ENCODE results near the gene TMEM132E. TPM values are rescaled to one million over a fixed set of nuclear protein-coding genes. Genes with fewer than 3 reads are reported as not detected.

TMEM132E gene
- total RNA-seq, 6 experiments from 2014 or later = 0.31 to 0.56 (median 0.43) TPM

GRCh38 chr17:34672176-34672785 is 92.9 kb downstream of the TMEM132E start:
- DNase-seq (peak in 1 of 3 donors; percentile 23), ATAC-seq (no peak)
- H3K27ac ChIP-seq = no peak overlapping the region
- H3K4me1 ChIP-seq = no peaks in the 10 kb centered on the region
- H3K9me3 ChIP-seq = no peaks in the 10 kb centered on the region
- TF ChIP-seq POLR2A (IDR thresholded peaks at IDR 0.05) (no peak), CTCF (IDR thresholded peaks at IDR 0.05) (no peak)
- no peak overlapping the region for H3K4me3 ChIP-seq
- H3K27me3 ChIP-seq = no peaks in the 10 kb centered on the region
- intact Hi-C loops (cut with DNase I) = no loop called here
- WGBS (ENCODE audit: insufficient coverage, low coverage, low lambda C conversion rate, missing lambda C conversion rate) = no CpG with 5 or more reads among the region's 3 CpGs
- H3K36me3 ChIP-seq = no peaks in the 10 kb centered on the region

- Histone ChIP-seq H3K4me1 (no peaks in the 10 kb centered on the region), H3K27ac (no peak overlapping the region), H3K9me3 (no peaks in the 10 kb centered on the region), H3K27me3 (no peaks in the 10 kb centered on the region), H3K4me3 (no peak overlapping the region), H3K36me3 (no peaks in the 10 kb centered on the region)
- TF ChIP-seq CTCF (IDR thresholded peaks at IDR 0.05) = no peak
- TF ChIP-seq POLR2A (IDR thresholded peaks at IDR 0.05) = no peak
- WGBS (ENCODE audit: insufficient coverage, low coverage, low lambda C conversion rate, missing lambda C conversion rate) = 50% methylated on average over 2 of the region's 2 CpGs
- DNase-seq = peak in 1 of 3 donors; percentile 25
- intact Hi-C loops (cut with DNase I) = no loop called here
- no peak for ATAC-seq
Observed at GRCh38 chr17:34673516-34673915, 94.1 kb downstream of the TMEM132E start.

GRCh38 chr17:34673995-34674890 is 94.9 kb downstream of the TMEM132E start:
- H3K9me3 ChIP-seq = no peaks in the 10 kb centered on the region
- intact Hi-C loops (cut with DNase I) = no loop called here
- no peak overlapping the region for H3K4me3 ChIP-seq
- WGBS (ENCODE audit: insufficient coverage, low coverage, low lambda C conversion rate, missing lambda C conversion rate) = 66% methylated on average over 7 of the region's 7 CpGs
- ATAC-seq (no peak), DNase-seq (no peak)
- TF ChIP-seq CTCF (IDR thresholded peaks at IDR 0.05) (no peak), POLR2A (IDR thresholded peaks at IDR 0.05) (no peak)
- H3K36me3 ChIP-seq = no peaks in the 10 kb centered on the region
- no peaks in the 10 kb centered on the region for H3K4me1 ChIP-seq
- no peaks in the 10 kb centered on the region for H3K27me3 ChIP-seq
- H3K27ac ChIP-seq = no peak overlapping the region

- intact Hi-C loops (cut with DNase I) = no loop called here
- H3K27ac ChIP-seq = no peak overlapping the region
- no peaks in the 10 kb centered on the region for H3K36me3 ChIP-seq
- no peak overlapping the region for H3K4me3 ChIP-seq
- no peaks in the 10 kb centered on the region for H3K4me1 ChIP-seq
- DNase-seq (no peak), ATAC-seq (no peak)
- H3K9me3 ChIP-seq = no peaks in the 10 kb centered on the region
- no peaks in the 10 kb centered on the region for H3K27me3 ChIP-seq
- TF ChIP-seq CTCF (IDR thresholded peaks at IDR 0.05) (no peak), POLR2A (IDR thresholded peaks at IDR 0.05) (no peak)
Observed at GRCh38 chr17:34675143-34675542, 95.8 kb downstream of the TMEM132E start.

Data from right lobe of liver (tissue), 6 donors.